ENCODE measurements around the gene TCF25.

The TCF25 gene

GRCh38 chr16:89953671-89954406 lies 80.4 kb downstream of the TCF25 start:
- TF ChIP-seq, protein P1, sequence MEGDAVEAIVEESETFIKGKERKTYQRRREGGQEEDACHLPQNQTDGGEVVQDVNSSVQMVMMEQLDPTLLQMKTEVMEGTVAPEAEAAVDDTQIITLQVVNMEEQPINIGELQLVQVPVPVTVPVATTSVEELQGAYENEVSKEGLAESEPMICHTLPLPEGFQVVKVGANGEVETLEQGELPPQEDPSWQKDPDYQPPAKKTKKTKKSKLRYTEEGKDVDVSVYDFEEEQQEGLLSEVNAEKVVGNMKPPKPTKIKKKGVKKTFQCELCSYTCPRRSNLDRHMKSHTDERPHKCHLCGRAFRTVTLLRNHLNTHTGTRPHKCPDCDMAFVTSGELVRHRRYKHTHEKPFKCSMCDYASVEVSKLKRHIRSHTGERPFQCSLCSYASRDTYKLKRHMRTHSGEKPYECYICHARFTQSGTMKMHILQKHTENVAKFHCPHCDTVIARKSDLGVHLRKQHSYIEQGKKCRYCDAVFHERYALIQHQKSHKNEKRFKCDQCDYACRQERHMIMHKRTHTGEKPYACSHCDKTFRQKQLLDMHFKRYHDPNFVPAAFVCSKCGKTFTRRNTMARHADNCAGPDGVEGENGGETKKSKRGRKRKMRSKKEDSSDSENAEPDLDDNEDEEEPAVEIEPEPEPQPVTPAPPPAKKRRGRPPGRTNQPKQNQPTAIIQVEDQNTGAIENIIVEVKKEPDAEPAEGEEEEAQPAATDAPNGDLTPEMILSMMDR (conservative IDR thresholded peaks at IDR 0.05; ENCODE audit: low read depth, low read length), result no peak
- Histone ChIP-seq H3K9ac (no peak overlapping the region), H3K79me2 (ENCODE audit: insufficient read depth, low read depth) (no peaks in the 10 kb centered on the region), H3K4me1 (ENCODE audit: low read depth, poor library complexity, severe bottlenecking) (peaks cover 8% of the 10 kb centered on the region), H3K4me3 (IDR thresholded peaks at IDR 0.05; ENCODE audit: insufficient read depth, low read depth, low read length) (no peak overlapping the region), H3K27ac (no peak overlapping the region), H3K27me3 (ENCODE audit: insufficient read depth, low read depth) (no peaks in the 10 kb centered on the region), H3K4me2 (no peak overlapping the region), H2AFZ (ENCODE audit: low read depth) (no peak overlapping the region), H4K20me1 (ENCODE audit: insufficient read depth) (no peaks in the 10 kb centered on the region), H3K36me3 (ENCODE audit: insufficient read depth) (no peaks in the 10 kb centered on the region)

DNA sequence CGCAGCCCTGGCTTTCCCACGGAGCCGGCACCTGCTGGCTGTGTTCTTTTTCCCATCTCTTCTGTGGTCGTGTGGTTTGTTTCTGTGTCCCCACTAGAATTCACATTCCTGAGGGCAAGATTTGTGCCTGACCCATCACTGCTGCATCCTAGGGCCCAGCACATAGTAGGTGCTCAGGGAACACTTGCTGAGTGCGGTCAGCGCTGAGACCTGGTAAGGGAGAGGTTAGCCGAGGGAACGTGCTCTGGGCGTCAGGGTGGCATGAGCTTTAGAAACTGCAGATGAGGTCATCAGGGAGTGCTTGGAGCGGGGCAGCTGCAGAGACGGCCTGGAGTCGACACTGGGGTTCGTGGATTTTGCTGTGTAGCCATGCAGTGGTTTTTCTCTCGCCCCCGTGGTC lies 81.1 kb downstream of the TCF25 start:
- H3K36me3 ChIP-seq (ENCODE audit: insufficient read depth), result no peaks in the 10 kb centered on the region
- no peak overlapping the region for H3K4me2 ChIP-seq
- H3K79me2 ChIP-seq (ENCODE audit: insufficient read depth, low read depth), result no peaks in the 10 kb centered on the region
- H3K27ac ChIP-seq, result no peak overlapping the region
- H4K20me1 ChIP-seq (ENCODE audit: insufficient read depth), result no peaks in the 10 kb centered on the region
- no peaks in the 10 kb centered on the region for H3K27me3 ChIP-seq (ENCODE audit: insufficient read depth, low read depth)
- no peak overlapping the region for H2AFZ ChIP-seq (ENCODE audit: low read depth)
- no peak overlapping the region for H3K4me3 ChIP-seq (IDR thresholded peaks at IDR 0.05; ENCODE audit: insufficient read depth, low read depth, low read length)
- H3K4me1 ChIP-seq (ENCODE audit: low read depth, poor library complexity, severe bottlenecking), result peaks cover 8% of the 10 kb centered on the region
- no peak overlapping the region for H3K9ac ChIP-seq
- TF ChIP-seq, protein P1 (conservative IDR thresholded peaks at IDR 0.05; ENCODE audit: low read depth, low read length), result no peak

DNA sequence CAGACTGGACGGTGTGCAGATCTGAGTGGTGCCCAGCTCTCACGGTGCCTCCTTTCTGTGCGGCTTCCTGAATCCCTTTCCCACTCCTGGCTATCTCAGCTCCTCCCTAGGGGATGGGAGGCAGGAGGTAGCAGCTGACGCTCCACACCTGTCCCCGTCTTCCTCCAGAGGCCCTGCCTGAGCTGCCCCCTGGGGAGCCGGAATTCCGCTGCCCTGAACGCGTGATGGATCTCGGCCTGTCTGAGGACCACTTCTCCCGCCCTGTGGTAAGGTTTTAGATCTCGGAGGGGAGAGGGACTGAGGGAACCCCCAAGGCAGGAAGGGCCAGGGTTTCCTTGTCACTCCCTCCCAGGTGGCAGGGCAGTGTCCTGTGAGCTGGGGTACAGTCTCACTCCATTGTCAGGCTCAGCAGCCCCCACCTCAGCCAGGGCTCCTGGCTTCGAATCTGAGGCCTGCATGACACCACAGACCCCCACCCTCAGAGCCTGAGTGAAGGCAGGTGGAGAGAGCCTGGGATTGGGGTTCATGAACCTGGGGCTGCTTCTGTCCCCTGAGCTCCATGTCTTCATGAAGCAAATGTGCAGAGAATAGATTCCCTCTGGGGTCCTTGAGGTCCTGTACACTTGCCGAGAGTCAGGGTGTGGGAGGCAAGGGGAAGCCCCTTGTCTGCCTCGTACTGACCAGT lies 81.8 kb downstream of the TCF25 start:
- Histone ChIP-seq H3K4me2 (no peak overlapping the region), H3K27ac (no peak overlapping the region), H3K4me1 (ENCODE audit: low read depth, poor library complexity, severe bottlenecking) (peaks cover 8% of the 10 kb centered on the region), H3K36me3 (ENCODE audit: insufficient read depth) (no peaks in the 10 kb centered on the region), H3K27me3 (ENCODE audit: insufficient read depth, low read depth) (no peaks in the 10 kb centered on the region), H2AFZ (ENCODE audit: low read depth) (no peak overlapping the region), H3K9ac (no peak overlapping the region), H3K4me3 (IDR thresholded peaks at IDR 0.05; ENCODE audit: insufficient read depth, low read depth, low read length) (no peak overlapping the region), H4K20me1 (ENCODE audit: insufficient read depth) (no peaks in the 10 kb centered on the region), H3K79me2 (ENCODE audit: insufficient read depth, low read depth) (no peaks in the 10 kb centered on the region)
- TF ChIP-seq, protein P1 (conservative IDR thresholded peaks at IDR 0.05; ENCODE audit: low read depth, low read length), result no peak

DNA sequence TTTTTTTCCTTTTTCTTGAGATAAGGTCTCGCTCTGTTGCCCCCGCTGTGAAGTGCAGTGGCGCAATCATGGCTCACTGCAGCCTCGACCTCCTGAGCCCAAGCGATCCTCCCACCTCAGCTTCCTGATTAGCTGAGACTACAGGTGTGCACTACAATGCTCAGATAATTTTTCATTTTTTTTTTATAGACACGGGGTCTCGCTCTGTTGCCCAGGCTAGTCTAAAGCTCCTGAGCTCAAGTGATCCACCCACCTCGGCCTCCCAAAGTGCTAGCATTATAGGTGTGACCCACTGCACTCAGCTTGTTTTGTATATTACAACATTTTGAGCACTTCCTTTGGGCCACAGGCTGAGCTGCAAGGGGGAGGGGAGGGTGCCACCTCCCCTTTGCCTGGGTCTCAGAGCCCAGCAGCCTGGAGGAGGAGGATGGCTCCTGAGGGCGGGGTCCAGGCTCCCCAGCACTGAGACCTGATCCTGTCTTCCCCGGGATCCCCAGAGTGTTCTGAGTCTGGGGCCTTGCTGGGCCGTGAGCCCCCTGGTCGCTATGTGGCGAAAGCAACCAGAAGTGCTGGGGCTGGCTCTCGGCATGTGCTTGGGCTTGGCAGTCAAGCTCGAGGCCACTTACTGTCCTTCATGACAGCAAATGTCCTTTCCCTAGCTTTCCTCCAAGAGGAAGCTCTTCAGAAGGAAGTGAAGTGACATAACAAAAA lies 83.3 kb downstream of the TCF25 start:
- H3K4me2 ChIP-seq, result no peak overlapping the region
- peaks cover 8% of the 10 kb centered on the region for H3K4me1 ChIP-seq (ENCODE audit: low read depth, poor library complexity, severe bottlenecking)
- TF ChIP-seq, protein P1 (conservative IDR thresholded peaks at IDR 0.05; ENCODE audit: low read depth, low read length), result no peak
- no peak overlapping the region for H2AFZ ChIP-seq (ENCODE audit: low read depth)
- H4K20me1 ChIP-seq (ENCODE audit: insufficient read depth), result no peaks in the 10 kb centered on the region
- no peak overlapping the region for H3K4me3 ChIP-seq (IDR thresholded peaks at IDR 0.05; ENCODE audit: insufficient read depth, low read depth, low read length)
- no peak overlapping the region for H3K9ac ChIP-seq
- no peaks in the 10 kb centered on the region for H3K79me2 ChIP-seq (ENCODE audit: insufficient read depth, low read depth)
- H3K27ac ChIP-seq, result no peak overlapping the region
- H3K27me3 ChIP-seq (ENCODE audit: insufficient read depth, low read depth), result no peaks in the 10 kb centered on the region
- no peaks in the 10 kb centered on the region for H3K36me3 ChIP-seq (ENCODE audit: insufficient read depth)
